HG03095 (cell line): ENCODE measurements around the gene GP2.

ENCODE experiments used
- ATAC-seq: cut with Tn5 transposase; IDR thresholded peaks from one replicate; pipeline ENCODE4 v1.9.1; 2021; ENCODE audit warnings: moderate library complexity; ENCODE audit not compliant: unreplicated experiment

The GP2 gene

DNA sequence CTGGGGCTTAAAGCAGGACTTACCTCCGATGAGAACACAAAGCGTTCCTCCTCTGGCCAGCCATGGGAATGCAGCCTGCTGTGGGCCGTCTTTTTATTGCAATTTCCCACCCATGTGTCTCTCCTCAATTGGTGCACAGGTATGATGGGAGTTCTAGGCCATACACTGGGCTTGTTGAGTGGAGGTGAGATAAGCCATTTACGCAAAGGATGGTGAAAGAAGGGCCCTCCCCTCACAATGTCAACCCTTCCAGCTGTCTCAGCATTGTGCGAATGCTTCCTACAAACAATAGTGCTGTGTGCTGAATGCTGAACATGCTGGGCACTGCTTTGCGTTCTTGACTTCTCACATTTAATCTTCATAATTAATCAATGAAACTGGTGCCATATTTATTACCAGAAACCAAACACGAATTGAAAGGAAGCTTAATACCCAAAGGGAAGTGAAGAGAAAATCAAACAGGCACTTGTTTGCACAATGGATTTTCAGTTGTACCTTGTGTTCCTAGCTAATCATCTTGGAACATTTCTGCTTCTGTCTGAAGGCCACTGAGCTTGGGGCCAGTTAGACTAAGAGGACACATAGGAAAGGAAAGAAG lies at the start of gene GP2:
GP2 (minus strand) TSS at position 70 of the 598 bp plus-strand sequence. CDS start 1,082 bp downstream, outside the sequence.
- no peak for ATAC-seq

DNA sequence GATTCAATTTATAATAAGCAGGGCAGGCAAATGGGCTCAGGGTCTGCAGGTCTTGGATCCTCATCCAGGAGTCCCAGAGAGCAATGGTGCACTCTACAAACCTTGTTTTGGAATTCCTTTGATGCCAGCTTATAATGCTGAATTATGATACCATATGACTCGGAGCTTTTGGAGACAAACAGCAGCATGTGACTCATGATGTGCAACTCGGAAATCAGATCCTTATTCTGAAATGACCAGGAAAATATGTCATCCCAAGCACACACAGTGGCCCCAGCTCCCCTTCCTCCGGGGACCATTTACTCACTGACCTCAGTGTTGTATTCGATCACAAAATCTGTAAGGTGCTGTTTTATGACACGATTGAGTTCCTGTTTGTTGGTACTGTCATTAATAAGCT lies 45.4 kb upstream of the GP2 start:
- no peak for ATAC-seq

DNA sequence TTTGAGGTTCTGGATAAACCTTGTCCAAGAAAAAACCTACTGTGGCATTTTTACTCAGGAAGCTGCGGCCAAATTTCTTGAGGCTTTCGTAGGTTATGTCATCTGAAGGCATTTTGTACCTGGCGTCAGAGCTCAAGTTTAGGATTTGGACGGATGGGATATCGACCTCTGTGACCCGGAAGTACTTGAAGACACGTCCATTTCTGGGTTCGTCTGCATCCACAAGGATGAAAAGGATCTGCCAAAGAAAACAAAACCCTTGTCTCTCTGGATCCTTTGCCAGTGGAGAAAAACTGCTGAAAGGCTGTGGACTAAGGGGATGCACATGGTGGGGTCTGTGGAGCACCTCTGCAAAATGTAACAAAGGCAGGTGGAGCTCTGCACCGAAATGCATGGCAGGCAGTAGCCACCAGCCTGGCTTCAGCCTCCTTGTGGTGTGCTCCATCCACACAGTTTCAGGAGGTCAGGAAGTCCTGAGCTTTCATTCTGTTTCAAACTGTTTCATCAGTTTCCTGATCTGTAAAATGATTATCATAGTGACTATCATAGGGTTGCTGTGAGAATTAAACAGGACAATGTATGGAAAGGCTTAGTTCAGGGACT lies 42.2 kb upstream of the GP2 start:
- no peak for ATAC-seq

DNA sequence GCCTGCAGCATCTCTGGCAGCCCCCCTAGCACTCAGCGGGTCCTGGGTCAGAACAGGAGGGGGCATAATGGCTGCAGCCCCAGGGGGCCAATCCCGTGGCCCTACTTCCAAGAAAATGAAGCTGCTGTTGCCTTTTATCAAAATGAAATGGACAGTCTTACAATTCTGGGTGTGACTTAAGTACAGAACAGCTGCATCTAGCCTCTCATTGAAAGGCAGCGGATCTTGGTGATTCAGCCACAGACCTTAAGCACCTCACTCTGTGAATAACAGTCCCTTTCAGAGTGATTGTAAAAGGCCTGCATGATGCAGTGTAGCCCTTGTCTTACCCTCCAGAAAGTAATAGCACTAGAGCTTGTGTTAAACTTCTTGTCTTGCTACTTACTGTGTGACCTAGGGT lies 36.7 kb upstream of the GP2 start:
- no peak for ATAC-seq

DNA sequence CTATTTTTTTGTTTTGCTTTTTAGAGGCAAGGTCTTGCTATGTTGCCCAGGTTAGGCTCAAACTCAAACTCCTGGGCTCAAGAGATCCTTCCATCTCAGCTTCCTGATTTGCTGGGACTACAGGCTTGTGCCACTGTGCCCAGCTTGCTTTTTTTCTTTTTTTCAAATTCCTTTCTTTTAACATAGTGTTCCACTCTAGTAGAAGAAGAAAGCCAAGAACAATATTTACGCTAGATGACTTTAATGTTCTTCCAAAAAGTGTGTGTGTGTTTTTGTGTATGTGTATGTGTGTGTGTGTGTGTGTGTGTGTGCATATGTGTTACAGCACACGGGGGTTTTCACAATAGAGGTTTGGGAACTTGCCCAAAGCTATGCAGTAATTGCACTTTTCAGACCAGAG lies 35.9 kb upstream of the GP2 start:
- no peak for ATAC-seq

DNA sequence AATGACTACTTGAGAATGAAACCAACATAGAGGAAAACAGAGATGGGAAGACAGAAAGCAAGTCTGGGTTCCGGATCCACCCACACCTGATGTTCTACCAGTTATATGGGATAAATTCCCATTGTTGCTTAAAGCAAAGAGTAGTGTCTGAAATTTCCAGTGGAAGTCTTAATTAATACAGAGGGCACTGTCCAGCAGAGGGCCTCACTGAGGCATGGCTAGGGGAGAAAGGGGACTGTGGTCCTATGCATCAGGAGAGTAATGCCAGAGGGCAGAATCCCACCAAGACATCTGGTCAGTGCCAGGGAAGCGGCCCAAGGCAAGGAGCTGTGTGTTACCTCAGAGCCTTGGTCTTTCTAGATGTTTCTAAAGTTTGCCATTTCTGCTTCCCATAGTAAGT lies 32.7 kb upstream of the GP2 start:
- ATAC-seq, result no peak

DNA sequence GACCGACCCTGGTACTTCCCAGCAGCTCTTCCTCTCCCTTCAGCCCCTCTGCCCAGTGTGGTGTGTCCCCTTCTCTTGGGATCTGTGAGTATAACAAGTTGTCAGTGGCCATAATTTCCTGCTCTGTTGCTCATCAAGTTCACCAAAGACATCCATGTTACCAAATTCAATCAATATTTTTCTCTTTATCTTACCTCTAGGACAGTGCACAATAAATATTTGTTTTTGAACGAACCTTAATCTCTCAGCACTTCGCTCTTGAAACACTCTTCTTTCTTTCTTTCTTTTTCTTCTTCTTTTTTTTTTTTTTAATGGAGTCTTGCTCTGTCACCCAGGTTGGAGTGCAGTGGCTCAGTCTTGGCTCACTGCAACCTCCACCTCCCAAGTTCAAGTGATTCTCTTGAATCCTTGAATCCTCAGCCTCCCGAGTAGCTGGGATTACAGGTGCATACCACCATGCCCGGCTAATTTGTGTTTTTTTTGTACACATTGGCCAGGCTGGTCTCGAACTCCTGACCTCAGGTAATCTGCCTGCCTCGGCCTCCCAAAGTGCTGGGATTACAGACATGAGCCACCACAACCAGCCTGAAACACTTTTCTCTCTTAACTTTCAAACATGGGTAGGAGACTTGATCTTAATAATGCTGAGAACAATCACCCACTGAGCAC lies 27.9 kb upstream of the GP2 start:
- no peak for ATAC-seq

DNA sequence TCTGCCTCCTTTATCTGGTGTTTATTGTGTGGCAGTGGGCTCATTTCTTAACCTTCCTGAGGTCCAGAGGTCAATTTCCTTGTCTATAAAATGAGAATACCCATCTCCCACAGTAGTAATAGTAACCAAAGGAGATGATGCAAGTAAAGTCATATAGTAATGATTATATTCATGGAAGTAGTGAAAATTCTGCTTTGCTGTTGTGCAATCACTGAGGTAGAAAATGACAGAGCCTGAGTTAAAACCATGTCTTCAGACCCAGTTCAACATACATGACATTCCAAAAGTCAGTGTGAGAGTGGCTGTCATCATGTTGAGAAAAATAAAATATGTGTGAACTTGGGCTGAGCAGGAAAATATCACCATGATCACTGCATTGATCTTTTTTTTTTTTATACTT lies 26.1 kb upstream of the GP2 start:
- ATAC-seq, result no peak

DNA sequence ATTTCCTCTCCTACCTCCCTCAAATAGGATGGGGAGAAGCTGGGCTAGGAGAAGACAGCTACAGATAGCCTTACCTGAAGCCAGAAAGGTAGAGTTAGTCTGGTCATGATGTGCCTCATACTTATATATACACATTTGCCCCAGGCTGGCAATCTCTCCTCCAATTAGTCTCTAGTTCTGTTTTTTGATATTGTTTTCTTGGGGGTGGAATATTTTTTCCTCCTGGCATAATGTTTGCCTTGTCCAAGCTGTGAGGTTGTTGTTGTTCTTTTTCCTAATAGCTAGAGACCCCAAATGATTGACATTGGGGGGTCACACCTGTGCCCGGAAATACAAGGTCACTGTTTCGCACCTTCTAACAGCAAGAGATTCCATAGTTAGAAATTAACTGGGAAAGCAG lies 25.3 kb upstream of the GP2 start, which contains the start of gene UMOD:
UMOD (minus strand) TSS at position 101 of the 400 bp plus-strand sequence. CDS start 1,978 bp downstream, outside the sequence.
- ATAC-seq, result no peak

DNA sequence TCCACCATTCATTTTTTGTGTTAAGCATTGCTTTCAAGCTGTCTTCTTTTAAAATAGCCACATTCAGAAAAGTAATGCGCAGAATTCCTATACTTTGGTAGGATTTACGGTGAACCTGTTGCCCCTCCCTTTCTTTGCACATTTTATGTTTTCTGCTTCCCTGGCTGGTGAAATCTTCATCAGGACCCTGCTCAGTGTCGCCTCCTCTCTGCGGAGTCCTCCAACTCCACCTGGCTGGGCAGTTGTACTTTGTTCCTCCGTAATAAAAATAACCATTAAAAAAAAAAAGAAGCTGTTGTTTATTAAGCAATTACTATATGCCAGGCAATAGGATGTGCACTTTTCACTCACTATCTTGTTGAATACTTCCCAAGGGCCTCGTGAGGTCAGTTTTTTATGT lies 22.3 kb upstream of the GP2 start:
- ATAC-seq, result no peak

DNA sequence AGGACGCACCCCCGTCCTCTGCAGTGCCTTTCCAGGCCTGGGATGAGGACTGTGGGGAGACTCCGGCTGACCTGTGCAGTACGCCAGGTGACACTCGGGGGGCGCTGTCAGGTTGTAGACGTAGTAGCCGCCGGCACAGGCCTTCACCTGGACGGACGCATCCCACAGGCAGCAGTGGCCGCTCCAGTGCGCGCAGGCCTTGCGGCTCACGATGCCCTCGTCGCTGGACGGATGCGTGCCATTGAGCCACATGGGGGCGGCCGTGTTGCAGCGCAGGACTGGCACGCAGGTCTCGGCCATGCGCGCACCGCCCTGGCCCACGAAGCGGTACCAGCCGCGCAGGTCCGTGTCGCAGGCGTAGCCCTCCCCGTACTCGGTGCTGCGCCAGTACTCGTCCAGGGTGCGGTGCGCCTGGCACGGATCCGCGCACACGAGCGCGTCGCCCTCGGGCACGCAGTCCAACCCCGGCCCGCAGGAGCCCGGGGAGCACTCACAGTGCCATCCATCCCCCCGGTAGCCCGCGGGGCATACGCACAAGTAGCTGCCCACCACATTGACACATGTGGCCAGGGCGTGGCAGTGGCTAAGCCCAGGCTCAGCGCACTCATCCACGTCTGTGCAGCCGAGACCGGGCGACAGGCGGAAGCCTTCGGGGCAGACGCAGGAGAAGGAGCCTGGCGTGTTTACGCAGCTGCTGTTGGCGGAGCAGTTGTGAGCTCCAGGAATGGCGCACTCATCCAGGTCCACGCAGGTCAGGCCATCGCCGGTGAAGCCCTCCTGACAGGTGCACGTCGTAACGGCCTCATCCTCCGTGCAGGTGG lies 21.3 kb upstream of the GP2 start:
- no peak for ATAC-seq

DNA sequence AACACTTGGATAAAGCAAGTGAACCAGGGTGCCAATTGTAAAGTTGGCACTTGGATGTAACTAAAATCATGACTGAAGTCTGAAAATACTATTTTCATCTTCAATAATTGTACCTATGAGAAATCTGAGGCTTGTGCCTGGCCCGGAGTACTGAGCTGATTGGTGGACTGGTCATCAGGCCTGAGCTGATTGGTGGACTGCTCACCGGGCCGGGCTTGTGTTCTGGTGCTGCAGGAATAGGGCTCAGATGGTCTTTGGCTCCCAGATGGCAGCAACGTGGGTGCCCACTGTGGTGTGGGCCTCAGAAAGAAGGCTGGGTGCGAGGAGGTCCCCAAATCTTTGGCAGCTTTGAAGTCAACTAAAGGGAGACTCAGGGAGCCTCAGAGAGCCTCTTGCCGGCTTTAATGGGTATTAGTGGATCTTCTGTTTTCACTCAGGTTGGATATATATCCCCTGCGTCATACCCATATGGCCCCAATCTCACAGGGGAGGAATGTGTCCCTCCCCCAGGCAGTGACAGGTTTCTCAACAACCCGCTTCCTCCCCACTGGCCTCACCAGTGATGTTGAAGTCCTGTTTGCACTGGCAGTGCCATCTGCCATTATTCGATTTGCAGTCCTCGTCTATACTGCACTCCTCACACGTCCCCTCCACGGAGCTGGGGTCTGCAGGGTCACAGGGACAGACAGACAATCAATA lies 20.5 kb upstream of the GP2 start:
- no peak for ATAC-seq

DNA sequence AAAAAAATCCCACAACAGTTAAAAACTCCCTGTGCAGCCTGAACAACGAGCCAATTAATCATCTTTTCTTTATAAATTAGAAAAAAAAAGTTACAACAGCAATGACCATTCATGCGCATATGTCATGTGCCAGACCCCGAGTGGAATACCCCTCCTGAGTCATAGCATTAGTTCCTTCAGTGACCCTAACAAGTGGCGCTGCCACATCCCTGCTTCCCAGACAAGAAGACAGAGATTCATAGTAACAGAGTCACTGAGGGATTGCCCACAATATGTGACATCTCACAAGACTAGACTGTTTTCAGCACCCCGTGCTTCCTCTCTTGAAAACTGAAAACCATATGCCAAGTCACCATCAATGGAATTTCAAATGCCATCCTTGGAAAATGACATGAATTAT lies 17.3 kb upstream of the GP2 start:
- ATAC-seq, result no peak

DNA sequence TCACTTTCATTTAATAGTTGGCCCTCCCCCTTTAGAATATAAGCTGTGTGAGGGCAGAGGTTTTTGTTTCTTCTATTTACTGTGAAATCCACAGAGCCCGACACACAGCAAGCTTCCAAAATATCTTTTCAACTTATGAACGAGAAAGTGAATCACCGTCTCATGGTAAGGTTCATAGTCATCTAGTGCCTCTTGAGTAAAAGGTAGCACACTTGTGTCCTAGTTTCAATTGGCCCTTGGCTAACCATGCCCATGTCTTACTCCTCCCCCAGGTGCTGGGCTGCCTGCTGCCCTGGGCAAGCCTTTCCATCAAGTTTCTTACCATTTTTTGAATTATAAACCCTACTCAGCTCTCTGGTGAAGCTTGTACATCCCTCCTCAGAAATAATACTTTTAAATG lies 12.4 kb upstream of the GP2 start:
- no peak for ATAC-seq

DNA sequence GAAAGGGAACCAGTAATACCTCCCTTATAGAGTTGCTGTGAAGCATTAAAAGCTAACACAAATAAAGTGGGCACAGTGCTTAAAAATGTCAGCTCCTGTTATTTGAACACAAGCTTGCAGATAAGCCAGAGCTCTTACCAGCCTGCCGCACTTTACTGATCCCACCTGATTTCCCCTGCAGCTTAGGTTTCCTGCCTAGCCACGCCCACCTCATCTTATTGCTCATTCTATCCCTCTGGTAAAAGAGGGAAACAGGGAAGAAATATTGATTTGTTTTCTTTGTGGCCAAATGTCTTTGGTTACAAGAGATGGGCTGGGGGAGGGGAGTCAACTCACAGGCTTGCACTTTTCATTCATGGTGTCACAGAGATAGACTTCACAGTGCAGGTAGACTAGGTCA lies 9.6 kb upstream of the GP2 start:
- no peak for ATAC-seq

DNA sequence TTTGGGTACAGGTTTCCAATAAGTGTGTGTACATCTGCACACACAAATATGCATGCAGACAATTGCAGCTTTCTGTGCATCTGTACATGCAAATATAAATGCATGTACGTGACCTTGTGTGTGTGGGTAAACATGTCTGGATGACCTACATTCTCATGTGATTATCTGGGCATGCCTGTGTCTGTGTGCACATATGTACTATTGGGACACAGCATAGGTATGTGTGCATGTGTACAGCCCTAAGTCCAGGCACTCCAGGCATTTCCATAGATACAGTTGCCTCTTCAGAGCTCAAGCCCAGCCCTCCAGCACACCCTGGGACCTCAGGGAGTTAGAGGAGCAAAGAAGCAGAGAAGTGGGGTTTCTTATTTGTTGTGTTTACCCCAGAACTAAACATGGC lies 7.1 kb upstream of the GP2 start:
- ATAC-seq, result no peak

DNA sequence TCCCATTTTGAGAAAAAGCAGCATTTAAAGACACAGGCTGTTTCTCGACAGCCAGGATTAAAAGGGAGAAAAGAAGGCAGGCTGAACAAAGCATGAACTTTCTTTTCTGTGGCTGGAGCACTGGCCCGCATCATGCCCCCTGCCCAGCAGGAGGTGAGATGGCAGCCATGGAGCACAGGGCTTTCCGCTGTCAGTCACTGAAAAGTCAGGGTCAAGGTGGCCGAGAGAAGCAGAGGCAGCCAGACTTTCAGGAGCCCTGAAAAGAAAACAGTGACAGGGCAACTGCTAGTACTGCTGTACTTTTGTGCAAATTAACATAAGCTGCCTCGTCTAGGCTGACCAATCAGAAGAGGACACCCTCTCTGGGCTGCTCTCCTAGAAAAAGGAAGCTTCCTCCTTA lies 5.8 kb upstream of the GP2 start:
- ATAC-seq, result no peak

DNA sequence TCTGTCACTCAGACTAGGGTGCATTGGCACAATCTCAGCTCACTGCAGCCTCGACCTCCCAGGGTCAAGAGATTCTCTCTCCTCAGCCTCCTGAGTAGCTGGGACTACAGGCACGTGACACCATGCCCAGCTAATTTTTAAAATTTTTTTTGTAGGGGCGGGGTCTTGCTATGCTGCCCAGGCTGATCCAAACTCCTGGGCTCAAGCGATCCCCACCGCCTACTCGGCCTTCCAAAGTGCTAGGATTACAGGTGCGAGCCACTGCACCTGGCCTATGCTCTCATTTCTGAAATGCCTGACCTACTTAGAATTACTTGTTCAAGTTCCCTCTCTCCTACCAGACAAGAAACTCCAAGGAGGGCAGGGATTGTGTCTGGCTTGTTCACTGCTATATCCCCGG lies 5.1 kb upstream of the GP2 start:
- no peak for ATAC-seq

DNA sequence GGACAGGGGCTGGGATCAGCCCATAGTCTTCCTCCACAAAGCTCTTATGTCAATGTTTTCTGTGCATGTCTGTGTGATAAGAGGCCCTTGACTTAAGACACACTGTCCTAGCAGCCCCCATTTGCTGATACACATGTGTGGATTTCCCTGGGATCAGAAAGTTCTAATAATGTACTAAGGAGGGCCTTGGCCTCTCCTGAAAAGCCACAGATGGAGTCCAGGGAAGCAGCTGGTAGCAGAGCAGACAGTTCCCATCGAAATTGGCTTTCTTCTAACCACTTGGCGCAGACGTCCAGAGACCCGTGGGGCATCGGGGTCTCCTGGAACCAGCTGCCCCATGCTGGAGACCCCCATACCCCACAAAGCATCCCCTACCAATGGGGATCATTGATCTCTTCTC lies 4.3 kb upstream of the GP2 start:
- no peak for ATAC-seq

DNA sequence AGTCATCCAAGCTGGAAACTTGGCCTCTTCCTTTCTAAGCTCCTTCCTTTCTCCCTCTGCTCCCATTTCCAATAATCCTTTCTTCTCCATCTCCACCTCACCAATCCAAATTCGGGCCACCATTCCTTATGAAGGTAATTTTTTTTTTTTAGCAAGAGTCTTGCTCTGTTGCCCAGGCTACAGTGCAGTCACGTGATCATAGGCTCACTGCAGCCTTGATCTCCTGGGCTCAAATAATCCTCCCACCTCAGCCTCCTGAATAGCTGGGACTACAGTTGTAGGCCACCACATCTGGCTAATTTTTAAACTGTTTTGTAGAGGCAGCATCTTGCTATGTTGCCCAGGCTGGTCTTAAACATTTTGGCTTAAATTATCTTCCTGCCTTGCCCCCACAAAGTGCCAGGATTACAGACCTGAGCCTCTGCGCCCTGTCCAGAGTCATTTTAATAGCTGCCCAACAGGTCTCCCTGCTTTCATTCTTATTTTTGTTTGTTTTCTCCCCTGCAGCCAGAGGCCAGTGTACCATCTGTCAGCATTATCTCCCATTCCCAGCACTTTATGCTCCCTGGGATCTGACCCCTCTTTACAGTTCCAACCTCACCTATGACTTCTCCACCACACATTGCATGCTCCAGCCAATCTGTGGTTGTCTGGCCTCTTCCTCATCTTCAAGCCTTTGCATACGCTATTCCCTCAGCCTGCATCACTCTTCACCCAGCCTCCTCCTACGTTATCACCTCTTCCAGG lies 2.3 kb upstream of the GP2 start:
- ATAC-seq, result no peak
